ENCODE measurements around the gene TMCC1.
A peak's percentile ranks its signal among the peaks of the same experiment; 100 is the strongest.
"Not testable (repeated sequence)": the region's sequence is repeated elsewhere in the genome, so short reads cannot be mapped to it uniquely, and the experiment has no call there.

TMCC1 gene

GRCh38 chr3:129888771-129889170 is 4.7 kb downstream of the TMCC1 start:
- peak; percentile 66 for ATAC-seq
- TF ChIP-seq RARB (CRISPR knock-in tag; IDR thresholded peaks at IDR 0.05) (no peak), CSDC2 (CRISPR knock-in tag; IDR thresholded peaks at IDR 0.05) (no peak), OSR1 (CRISPR knock-in tag; IDR thresholded peaks at IDR 0.05) (no peak), POU6F1 (CRISPR knock-in tag; IDR thresholded peaks at IDR 0.05; ENCODE audit: borderline replicate concordance, low read depth) (no peak), ZNF70 (CRISPR knock-in tag; IDR thresholded peaks at IDR 0.05) (no peak)

- TF ChIP-seq SNAI2 (CRISPR knock-in tag; IDR thresholded peaks at IDR 0.05) (no peak), POU6F1 (CRISPR knock-in tag; IDR thresholded peaks at IDR 0.05; ENCODE audit: borderline replicate concordance, low read depth) (no peak), ZFP30 (CRISPR knock-in tag; IDR thresholded peaks at IDR 0.05) (no peak), ZC3H10 (CRISPR knock-in tag; IDR thresholded peaks at IDR 0.05) (no peak), ISL1 (CRISPR knock-in tag; IDR thresholded peaks at IDR 0.05) (no peak), ZNF565 (CRISPR knock-in tag; conservative IDR thresholded peaks at IDR 0.05; ENCODE audit: low read depth) (no peak), PATZ1 (CRISPR knock-in tag; IDR thresholded peaks at IDR 0.05; ENCODE audit: borderline replicate concordance) (no peak), ESRRG (CRISPR knock-in tag; IDR thresholded peaks at IDR 0.05) (no peak)
- no peak for ATAC-seq
Measured at GRCh38 chr3:129881261-129881660, 12.2 kb downstream of the TMCC1 start.

- no peak for TF ChIP-seq RARB (CRISPR knock-in tag; IDR thresholded peaks at IDR 0.05)
- no peak for TF ChIP-seq ZNF8 (CRISPR knock-in tag; IDR thresholded peaks at IDR 0.05)
- no peak for TF ChIP-seq SNAI2 (CRISPR knock-in tag; IDR thresholded peaks at IDR 0.05)
- no peak for ATAC-seq
Measured at GRCh38 chr3:129878355-129878754, 15.2 kb downstream of the TMCC1 start.

- not testable (repeated sequence) for ATAC-seq
Measured at GRCh38 chr3:129874479-129874878, 19.0 kb downstream of the TMCC1 start.

GRCh38 chr3:129868912-129869311 is 24.6 kb downstream of the TMCC1 start:
- ATAC-seq, result no peak
- TF ChIP-seq ESRRG (CRISPR knock-in tag; IDR thresholded peaks at IDR 0.05), result no peak
- TF ChIP-seq CREB5 (CRISPR knock-in tag; IDR thresholded peaks at IDR 0.05; ENCODE audit: low read depth), result no peak
- TF ChIP-seq ZNF70 (CRISPR knock-in tag; IDR thresholded peaks at IDR 0.05), result no peak
- TF ChIP-seq CSRNP3 (CRISPR knock-in tag; IDR thresholded peaks at IDR 0.05), result no peak
- TF ChIP-seq OSR1 (CRISPR knock-in tag; IDR thresholded peaks at IDR 0.05), result no peak
- TF ChIP-seq ZFP3 (CRISPR knock-in tag; IDR thresholded peaks at IDR 0.05), result no peak
- TF ChIP-seq TCF4 (CRISPR knock-in tag; IDR thresholded peaks at IDR 0.05; ENCODE audit: borderline replicate concordance), result no peak
- TF ChIP-seq BACH2 (CRISPR knock-in tag; IDR thresholded peaks at IDR 0.05; ENCODE audit: borderline replicate concordance), result no peak
- TF ChIP-seq SNAI2 (CRISPR knock-in tag; IDR thresholded peaks at IDR 0.05), result no peak
- TF ChIP-seq ZFP30 (CRISPR knock-in tag; IDR thresholded peaks at IDR 0.05), result no peak
- no peak for TF ChIP-seq GLIS3 (CRISPR knock-in tag; IDR thresholded peaks at IDR 0.05)
- TF ChIP-seq TOX (CRISPR knock-in tag; IDR thresholded peaks at IDR 0.05; ENCODE audit: borderline replicate concordance), result no peak
- TF ChIP-seq PPARA (CRISPR knock-in tag; IDR thresholded peaks at IDR 0.05; ENCODE audit: borderline replicate concordance), result no peak
- no peak for TF ChIP-seq ZNF8 (CRISPR knock-in tag; IDR thresholded peaks at IDR 0.05)
- TF ChIP-seq ZC3H10 (CRISPR knock-in tag; IDR thresholded peaks at IDR 0.05), result no peak
- no peak for TF ChIP-seq RARB (CRISPR knock-in tag; IDR thresholded peaks at IDR 0.05)
- no peak for TF ChIP-seq CSDC2 (CRISPR knock-in tag; IDR thresholded peaks at IDR 0.05)
- no peak for TF ChIP-seq POU6F1 (CRISPR knock-in tag; IDR thresholded peaks at IDR 0.05; ENCODE audit: borderline replicate concordance, low read depth)
- no peak for TF ChIP-seq ISL1 (CRISPR knock-in tag; IDR thresholded peaks at IDR 0.05)
- TF ChIP-seq ARNTL (CRISPR knock-in tag; IDR thresholded peaks at IDR 0.05; ENCODE audit: borderline replicate concordance, low read depth), result no peak
